Heart left ventricle (tissue), 16 donors: ENCODE measurements around the gene BRSK1. TPM values are rescaled to one million over a fixed set of nuclear protein-coding genes. Genes with fewer than 3 reads are reported as not detected.
A peak's percentile ranks its signal among the peaks of the same experiment; 100 is the strongest.

Experiments used
- ATAC-seq, 4 donors: fragments of 200-7000 bp; cut with Tn5 transposase; one replicate each; pipeline ENCODE4 v1.9.1; 2020 to 2022; ENCODE audit warnings: moderate library complexity in 4 of 4, mild to moderate bottlenecking in 3 of 4, moderate number of reproducible peaks in 1 of 4
- DNase-seq, 5 donors: peaks; one replicate each; pipeline ENCODE4 v3.0.0-alpha.2; 2020
- H3K27ac ChIP-seq, 12 donors: fragments of 200-600 bp; sonication (generic) in 4 of 12; one replicate each; pipeline versions ENCODE4 v1.5.0 to v1.8.0; 2016 to 2022; ENCODE audit warnings: mild to moderate bottlenecking in 2 of 12
- H3K27me3 ChIP-seq, 9 donors: fragments of 200-600 bp; sonication (generic) in 2 of 9; one replicate each; pipeline versions ENCODE4 v1.5.1 to v1.8.0; 2016 to 2022; ENCODE audit warnings: mild to moderate bottlenecking in 3 of 9
- H3K36me3 ChIP-seq, 9 donors: fragments of 200-600 bp; sonication (generic) in 2 of 9; one replicate each; pipeline versions ENCODE4 v1.5.0 to v1.8.0; 2018 to 2022; ENCODE audit warnings: mild to moderate bottlenecking in 2 of 9
- H3K4me1 ChIP-seq, 12 donors: fragments of 200-600 bp; sonication (generic) in 4 of 12; one replicate each; pipeline versions ENCODE4 v1.5.0 to v1.8.0; 2016 to 2022; ENCODE audit warnings: mild to moderate bottlenecking in 3 of 12
- H3K4me3 ChIP-seq, 12 donors: fragments of 200-600 bp; sonication (generic) in 4 of 12; one replicate each; pipeline versions ENCODE4 v1.5.0 to v1.8.0; 2017 to 2022; ENCODE audit warnings: mild to moderate bottlenecking in 9 of 12, moderate library complexity in 4 of 12
- H3K9me3 ChIP-seq, 12 donors: fragments of 200-600 bp; sonication (generic) in 4 of 12; one replicate each; pipeline versions ENCODE4 v1.5.0 to v1.8.0; 2016 to 2022; ENCODE audit warnings: mild to moderate bottlenecking in 1 of 12
- POLR2A ChIP-seq, 2 donors: fragments of 450-650 bp; IDR thresholded peaks; one replicate each; pipeline ENCODE4 v1.6.1; 2017; ENCODE audit warnings: antibody characterized with exemption in 2 of 2, mild to moderate bottlenecking in 2 of 2, moderate library complexity in 2 of 2
- WGBS, 4 donors: extraction: QIAGEN DNeasy Blood & Tissue Kit in 2 of 4; methylation state at CpG; one replicate each; pipeline versions ENCODE4 v1.1.5 to v1.1.7; 2013 to 2018; 5-methylcytosine and 5-hydroxymethylcytosine counted together
- intact Hi-C, 10 donors: fragments of 100-400 bp; cut with DNase I; formaldehyde crosslinking; loops; one replicate each; pipeline versions ENCODE4 v1.11.1 to v1.14.2; 2022
- polyA plus RNA-seq, 2 donors: library from polyadenylated mRNA; stranded (reverse); fragments of 200-250 nt; gene quantifications; one replicate each; pipeline ENCODE4 v1.2.3, GENCODE V29; 2013
- total RNA-seq, 9 donors: library from RNA; depleted of rRNA in 2 of 9; stranded (reverse); fragments of >200 nt in 2 of 9; fragmentation: NEBNext Ultra II Directional in 3 of 9; extraction: Animal tissue kit (Norgen Biotek cat#: 25700) in 3 of 9; gene quantifications; one replicate each; pipeline versions ENCODE4 v1.1.0 to v1.2.4, GENCODE V29; 2016 to 2023
- TF ChIP-seq, protein P1 (sequence below), 12 donors: fragments of 200-600 bp; sonication (generic) in 4 of 12; IDR thresholded peaks; one replicate each; pipeline versions ENCODE4 v1.5.0 to v1.8.0; 2018 to 2022; ENCODE audit warnings: antibody characterized with exemption in 12 of 12, mild to moderate bottlenecking in 5 of 12
- donor health status: ischemic (EF 13 %, LVEDD 7.1; RV severe dilation, severe dysfunction).
- donor health status: healthy with polysubstance abuse.
- donor health status: DM: no; HTN: yes; CAD: no.
- donor health status: DM: no; HTN: no; CAD: no.
- donor health status: ischemic (EF 25% LVEDD 6.9; RV normal size, moderate dysfunction).
- donor health status: ischemic (EF 25% LVEDD 5.7; RV mildly dilated, moderate dysfunction).
- donor health status: healthy.
- donor health status: DM: yes; HTN: yes; CAD: no.
- donor health status: ischemic (EF 35%, LVEDD 5.7; RV mildly dilated, moderate dysfunction).
- donor health status: nonischemic (EF 11% LVEDD 7.7; RV severe dilation, severe dysfunction).
- donor health status: DM: yes; HTN: yes; CAD: no.
- donor health status: PGD.
- donor health status: ischemic (EF 29% LVEDD 5.4; RV normal size, mild dysfunction).
- donor health status: nonischemic (EF 23%, LVEDD 6.1; RV moderate dilation, normal function).

The BRSK1 gene
- total and polyA plus RNA-seq, 11 donors = 1.6 to 7.4 (median 2.1) TPM

GRCh38 chr19:55352549-55353145 is 68.8 kb downstream of the BRSK1 start:
- H3K9me3 ChIP-seq = no peaks in the 10 kb centered on the region
- no peak for DNase-seq
- H3K36me3 ChIP-seq = no peaks in the 10 kb centered on the region
- H3K27ac ChIP-seq = no peak overlapping the region
- TF ChIP-seq, protein P1, sequence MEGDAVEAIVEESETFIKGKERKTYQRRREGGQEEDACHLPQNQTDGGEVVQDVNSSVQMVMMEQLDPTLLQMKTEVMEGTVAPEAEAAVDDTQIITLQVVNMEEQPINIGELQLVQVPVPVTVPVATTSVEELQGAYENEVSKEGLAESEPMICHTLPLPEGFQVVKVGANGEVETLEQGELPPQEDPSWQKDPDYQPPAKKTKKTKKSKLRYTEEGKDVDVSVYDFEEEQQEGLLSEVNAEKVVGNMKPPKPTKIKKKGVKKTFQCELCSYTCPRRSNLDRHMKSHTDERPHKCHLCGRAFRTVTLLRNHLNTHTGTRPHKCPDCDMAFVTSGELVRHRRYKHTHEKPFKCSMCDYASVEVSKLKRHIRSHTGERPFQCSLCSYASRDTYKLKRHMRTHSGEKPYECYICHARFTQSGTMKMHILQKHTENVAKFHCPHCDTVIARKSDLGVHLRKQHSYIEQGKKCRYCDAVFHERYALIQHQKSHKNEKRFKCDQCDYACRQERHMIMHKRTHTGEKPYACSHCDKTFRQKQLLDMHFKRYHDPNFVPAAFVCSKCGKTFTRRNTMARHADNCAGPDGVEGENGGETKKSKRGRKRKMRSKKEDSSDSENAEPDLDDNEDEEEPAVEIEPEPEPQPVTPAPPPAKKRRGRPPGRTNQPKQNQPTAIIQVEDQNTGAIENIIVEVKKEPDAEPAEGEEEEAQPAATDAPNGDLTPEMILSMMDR (IDR thresholded peaks at IDR 0.05) = no peak
- TF ChIP-seq POLR2A (IDR thresholded peaks at IDR 0.05) = no peak
- 57 to 70% (median 64%) methylated on average over 25 of the region's 25 CpGs for WGBS, 4 donors
- peaks cover 0 to 20% (median 14%) of the 10 kb centered on the region in 12 donors for H3K4me1 ChIP-seq
- no peak overlapping the region for H3K4me3 ChIP-seq
- peaks cover 10 to 77% (median 47%) of the 10 kb centered on the region in 9 donors for H3K27me3 ChIP-seq
- ATAC-seq = no peak
- intact Hi-C loops = no loop called here

DNA sequence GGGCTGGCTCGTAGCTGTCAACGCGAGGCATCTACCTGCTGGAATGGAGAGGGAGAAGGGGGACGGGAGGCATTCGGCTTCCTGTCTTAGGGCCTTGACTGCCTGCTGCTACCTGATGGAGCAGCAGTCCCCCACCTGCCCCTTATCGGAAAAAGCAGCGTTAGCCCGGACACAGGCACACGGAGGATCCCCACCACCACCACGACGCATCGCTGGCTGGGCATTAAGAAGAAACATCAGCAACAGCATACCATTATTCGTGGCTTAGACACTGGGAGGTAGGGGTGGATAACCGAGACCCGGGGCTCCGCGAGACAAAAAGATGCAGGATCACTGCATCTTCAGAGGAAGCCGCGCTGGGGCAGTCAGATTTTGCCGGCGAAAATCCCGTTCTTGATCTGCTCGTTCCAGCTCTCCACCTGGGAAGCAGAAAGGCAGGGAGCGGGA is 69.6 kb downstream of the BRSK1 start:
- Histone ChIP-seq H3K9me3 (no peaks in the 10 kb centered on the region), H3K27me3 (peaks cover 10 to 77% (median 47%) of the 10 kb centered on the region in 9 donors), H3K4me1 (peaks cover 0 to 19% (median 14%) of the 10 kb centered on the region in 12 donors), H3K4me3 (peak overlapping the region in 11 of 12 donors; percentile 13 to 56 (median 35)), H3K27ac (no peak overlapping the region), H3K36me3 (no peaks in the 10 kb centered on the region)
- DNase-seq (no peak), ATAC-seq (no peak)
- intact Hi-C loops = no loop called here
- WGBS, 4 donors = 4 to 5% (median 4%) methylated on average over 15 to 24 of the region's 24 CpGs
- TF ChIP-seq, protein P1 (IDR thresholded peaks at IDR 0.05) = no peak
- no peak for TF ChIP-seq POLR2A (IDR thresholded peaks at IDR 0.05)

DNA sequence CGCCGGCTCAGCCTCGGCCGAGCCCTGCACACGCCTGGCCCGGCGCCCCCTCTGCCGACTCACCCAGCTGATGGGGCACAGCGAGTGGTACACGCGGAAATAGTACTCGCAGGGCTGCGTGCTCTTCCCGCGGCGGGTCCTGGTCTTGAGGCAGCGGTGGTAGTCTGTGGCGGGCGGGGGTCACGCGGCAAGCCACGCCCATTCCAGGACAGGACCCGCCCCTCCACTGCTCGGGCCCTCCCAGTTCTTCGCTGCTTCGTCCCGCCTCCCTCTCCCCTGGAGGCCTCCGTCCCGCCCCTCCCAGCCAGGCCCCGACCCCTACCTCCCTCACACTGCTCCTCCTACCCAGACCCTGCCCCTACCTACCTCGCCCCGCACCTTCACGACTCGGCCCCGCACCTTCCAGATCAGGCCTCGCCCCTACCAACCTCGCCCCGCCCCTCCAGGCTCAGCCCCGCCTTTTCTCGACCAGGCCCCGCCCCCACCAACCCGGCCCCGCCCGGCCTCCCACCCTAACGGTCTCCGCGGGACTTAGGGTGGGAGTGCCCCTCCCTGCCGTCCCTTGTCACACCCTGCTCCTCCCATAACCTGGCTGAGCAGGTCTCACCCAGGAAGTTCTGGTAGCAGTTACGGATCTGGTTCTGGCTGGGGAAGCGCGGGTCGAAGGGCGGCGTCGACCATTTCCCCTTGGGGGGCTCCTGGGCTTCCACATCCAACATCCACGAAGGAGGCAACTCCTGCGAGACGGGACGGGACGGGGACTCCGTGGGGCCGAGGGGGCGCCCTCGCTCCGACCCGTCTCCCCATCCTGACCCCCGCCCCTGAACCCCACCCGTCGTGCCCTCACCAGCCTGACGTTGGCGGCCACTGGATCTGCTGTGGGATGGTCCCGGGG is 70.3 kb downstream of the BRSK1 start:
- ATAC-seq (peak in 3 of 4 donors; percentile 59 to 92 (median 59)), DNase-seq (peak in 3 of 5 donors; percentile 52 to 67 (median 62))
- H3K4me1 ChIP-seq = peaks cover 0 to 19% (median 14%) of the 10 kb centered on the region in 12 donors
- WGBS, 4 donors = 1 to 3% (median 1%) methylated on average over 38 to 72 of the region's 72 CpGs
- TF ChIP-seq, protein P1 (IDR thresholded peaks at IDR 0.05) = no peak
- TF ChIP-seq POLR2A (IDR thresholded peaks at IDR 0.05) = no peak
- H3K27me3 ChIP-seq = peaks cover 10 to 77% (median 47%) of the 10 kb centered on the region in 9 donors
- intact Hi-C loops = no loop called here
- no peak overlapping the region for H3K27ac ChIP-seq
- H3K4me3 ChIP-seq = peak overlapping the region in 11 of 12 donors; percentile 13 to 56 (median 35)
- H3K9me3 ChIP-seq = no peaks in the 10 kb centered on the region
- H3K36me3 ChIP-seq = no peaks in the 10 kb centered on the region

- Histone ChIP-seq H3K36me3 (no peaks in the 10 kb centered on the region), H3K27ac (no peak within 1 kb of the TSS), H3K27me3 (peaks cover 10 to 75% (median 47%) of the 10 kb centered on the region in 9 donors), H3K4me1 (peaks cover 0 to 19% (median 14%) of the 10 kb centered on the region in 12 donors), H3K4me3 (peak within 1 kb of the TSS in 11 of 12 donors; percentile 13 to 56 (median 35)), H3K9me3 (no peaks in the 10 kb centered on the region)
- intact Hi-C loops = no loop called here
- 0 to 4% (median 2%) methylated on average over 9 to 42 of the region's 43 CpGs for WGBS, 4 donors
- ATAC-seq (no peak), DNase-seq (no peak)
- TF ChIP-seq POLR2A (IDR thresholded peaks at IDR 0.05) = no peak
- TF ChIP-seq, protein P1 (IDR thresholded peaks at IDR 0.05) = no peak
Measured at GRCh38 chr19:55354698-55355212, 71.0 kb downstream of the BRSK1 start, which contains the start of gene COX6B2. Gene COX6B2 (minus strand): TSS chr19:55354719. CDS start chr19:55354521, 198 bp downstream.
